Cardiac fibroblast (primary cell): ENCODE measurements around the gene ERC2.

Source experiments
- DNase-seq, 2 donors: peaks; one replicate each; pipeline versions ENCODE4 v3.0.0 to v3.0.0-alpha.2; 2010; ENCODE audit warnings: low read depth in 2 of 2
- H3K4me3 ChIP-seq, 2 donors: replicated peaks in 1 of 2; 1 replicate in 1 of 2; 2 replicates in 1 of 2; pipeline ENCODE4 v1.5.1; 2011; ENCODE audit warnings: low read depth in 2 of 2, low read length in 2 of 2, mild to moderate bottlenecking in 2 of 2, moderate library complexity in 1 of 2
- CTCF ChIP-seq: IDR thresholded peaks from one replicate; pipeline ENCODE4 v1.5.1; 2011; ENCODE audit warnings: low read depth, mild to moderate bottlenecking, low read length, inconsistent platforms

The ERC2 gene

DNA sequence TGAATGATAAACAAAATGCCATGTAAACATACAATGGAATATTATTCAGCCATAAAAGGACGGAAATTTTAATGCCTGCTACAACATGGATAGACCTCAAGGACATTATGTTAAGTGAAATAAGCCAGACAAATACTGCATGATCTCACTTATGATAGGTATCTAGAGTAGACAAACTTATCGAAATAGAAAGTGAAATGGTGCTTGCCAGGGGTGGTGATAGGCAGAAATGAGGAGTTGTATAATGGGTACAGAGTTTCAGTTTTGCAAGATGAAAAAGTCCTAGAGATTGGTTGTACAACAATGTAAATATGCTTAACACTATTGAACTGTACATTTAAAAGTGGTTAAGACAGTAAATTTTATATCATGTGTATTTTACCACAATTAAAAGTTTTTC, 287.8 kb downstream of the ERC2 start:
- H3K4me3 ChIP-seq: no peak overlapping the region
- no peak for TF ChIP-seq CTCF
- no peak for DNase-seq

- H3K4me3 ChIP-seq: no peak overlapping the region
- no peak for DNase-seq
- TF ChIP-seq CTCF: no peak
Measured at GRCh38 chr3:56173601-56174000, 294.7 kb downstream of the ERC2 start.

- H3K4me3 ChIP-seq: no peak overlapping the region
- TF ChIP-seq CTCF: no peak
- no peak for DNase-seq
Measured at GRCh38 chr3:56164436-56164835, 303.8 kb downstream of the ERC2 start.

GRCh38 chr3:56157693-56158362, 310.4 kb downstream of the ERC2 start:
- TF ChIP-seq CTCF: no peak
- peak; percentile 21 to 47 for DNase-seq
- no peak overlapping the region for H3K4me3 ChIP-seq

GRCh38 chr3:56154297-56154696, 314.0 kb downstream of the ERC2 start:
- DNase-seq: peak in 1 of 2 donors; percentile 23
- no peak for TF ChIP-seq CTCF
- H3K4me3 ChIP-seq: no peak overlapping the region

GRCh38 chr3:56147354-56147753, 320.9 kb downstream of the ERC2 start:
- no peak overlapping the region for H3K4me3 ChIP-seq
- DNase-seq: no peak
- TF ChIP-seq CTCF: no peak

DNA sequence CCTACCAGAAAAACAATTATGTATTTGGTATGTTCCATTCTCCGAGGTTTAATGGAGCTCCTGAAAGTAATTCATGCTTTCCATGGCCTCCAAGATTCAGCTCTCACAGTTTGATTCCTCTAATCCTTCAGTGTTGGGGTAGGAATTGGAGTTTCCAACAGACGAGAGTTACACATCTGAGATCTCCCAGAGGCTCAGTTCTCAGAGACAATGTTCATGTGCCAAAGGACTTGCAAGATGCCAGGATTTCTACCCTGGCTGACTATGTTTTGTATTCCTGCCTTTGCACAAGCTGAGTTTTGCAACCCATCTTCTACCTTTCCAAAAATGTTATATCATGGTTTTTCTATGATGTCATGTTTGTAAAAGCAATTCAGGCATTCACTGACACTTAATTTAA, 322.9 kb downstream of the ERC2 start:
- H3K4me3 ChIP-seq: no peak overlapping the region
- TF ChIP-seq CTCF: no peak
- DNase-seq: no peak
